NCI-H2081 (cell line): ENCODE data around the gene JAK2.
A peak's percentile ranks its signal among the peaks of the same experiment; 100 is the strongest.
"Not testable (repeated sequence)": the region's sequence is repeated elsewhere in the genome, so short reads cannot be mapped to it uniquely, and the experiment has no call there.

Experiments used
- DNase-seq, 2 experiments: peaks; one replicate each; lab custom pipeline; 2025; lab: John Stamatoyannopoulos, UW

The JAK2 gene

DNA sequence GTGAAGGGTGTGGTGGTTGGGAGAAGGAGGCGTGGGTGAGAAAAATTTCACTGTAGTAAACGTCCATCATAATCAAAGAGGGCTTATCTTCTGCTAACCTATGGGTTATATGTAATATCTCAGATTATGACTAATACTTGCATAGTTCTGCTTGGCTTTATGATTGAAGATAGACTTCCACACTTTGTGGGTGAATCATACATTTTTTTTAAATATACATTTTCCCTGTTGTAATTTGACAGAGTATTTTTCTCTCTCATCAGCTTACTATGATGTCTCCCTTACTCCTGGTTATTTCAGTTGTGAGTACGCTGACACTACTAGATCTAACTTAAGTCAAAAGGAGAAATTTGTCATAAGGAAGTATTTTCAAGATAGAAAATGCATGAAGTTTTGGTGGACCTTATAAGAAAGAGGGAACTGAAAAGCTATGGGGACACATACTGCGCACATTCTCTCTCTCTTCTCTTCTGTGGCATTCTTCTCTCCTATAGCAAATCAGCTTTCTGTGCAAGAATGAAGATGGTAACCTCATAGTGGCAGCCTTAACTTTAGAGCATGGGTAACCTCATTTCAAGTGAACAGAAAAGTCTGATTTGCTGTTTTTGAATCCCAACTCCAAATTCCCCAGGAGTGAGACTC lies 4.9 kb upstream of the JAK2 start:
- no peak for DNase-seq

DNA sequence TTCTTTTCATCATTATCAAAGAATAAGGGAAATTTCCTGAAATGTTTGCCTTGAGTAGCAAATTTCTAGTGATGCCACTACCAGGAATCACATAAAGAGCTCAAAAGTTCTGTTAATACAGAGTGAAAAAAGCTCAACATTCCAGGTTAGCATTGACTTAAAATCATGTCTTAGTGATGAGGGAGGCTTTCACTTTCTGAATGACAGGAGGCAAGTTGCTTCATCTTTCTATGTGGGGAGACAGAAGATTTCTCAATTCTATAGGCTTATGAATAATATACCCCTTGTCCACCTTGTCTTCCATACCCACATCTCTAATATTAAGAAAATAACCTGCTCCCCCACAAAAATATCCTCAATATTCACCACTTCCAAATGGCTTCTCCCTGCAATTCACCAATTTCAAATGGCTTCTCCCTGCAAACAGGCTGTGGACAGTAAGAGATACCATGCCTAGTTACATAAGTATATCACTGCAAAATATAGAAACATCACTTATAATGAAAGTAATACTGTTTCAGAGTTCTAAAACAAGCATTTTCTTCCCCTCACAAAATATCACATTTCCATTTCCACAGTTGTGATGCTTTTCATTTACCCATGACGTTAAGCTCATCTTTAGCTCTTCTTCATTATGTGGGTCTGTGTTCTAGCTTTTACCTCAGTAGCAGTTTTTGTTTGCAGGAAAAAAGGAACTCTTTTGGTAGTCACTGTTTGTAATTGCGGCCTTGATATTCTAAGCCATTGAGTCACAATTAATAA lies 2.2 kb upstream of the JAK2 start:
- DNase-seq = no peak

DNA sequence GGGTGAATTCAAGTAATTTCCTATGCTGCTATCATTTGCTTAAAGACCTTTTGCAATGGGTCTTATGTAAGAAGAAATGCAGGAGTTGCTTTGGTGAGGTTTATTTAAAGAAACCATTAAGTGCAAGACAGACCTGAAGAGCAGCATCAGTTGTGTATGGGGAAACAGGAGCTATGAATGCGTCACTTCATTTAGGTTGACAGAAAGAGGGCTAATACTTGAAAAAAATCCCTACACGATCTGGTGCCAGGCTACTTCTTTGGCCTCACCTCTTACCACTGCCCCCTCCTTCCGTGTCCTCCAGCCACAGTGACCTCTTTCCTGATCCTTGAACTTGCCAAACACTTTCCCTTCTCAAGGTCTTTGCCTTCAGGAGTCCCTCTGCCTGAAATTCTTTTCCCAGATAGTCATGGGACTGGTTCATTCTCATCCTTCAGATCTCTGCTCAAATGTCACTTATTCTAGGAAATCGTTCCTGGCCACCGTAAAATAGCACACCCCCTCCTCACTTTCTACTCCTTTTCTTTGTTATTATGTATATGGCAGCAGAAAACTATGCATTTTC lies 1.4 kb upstream of the JAK2 start:
- DNase-seq = no peak

DNA sequence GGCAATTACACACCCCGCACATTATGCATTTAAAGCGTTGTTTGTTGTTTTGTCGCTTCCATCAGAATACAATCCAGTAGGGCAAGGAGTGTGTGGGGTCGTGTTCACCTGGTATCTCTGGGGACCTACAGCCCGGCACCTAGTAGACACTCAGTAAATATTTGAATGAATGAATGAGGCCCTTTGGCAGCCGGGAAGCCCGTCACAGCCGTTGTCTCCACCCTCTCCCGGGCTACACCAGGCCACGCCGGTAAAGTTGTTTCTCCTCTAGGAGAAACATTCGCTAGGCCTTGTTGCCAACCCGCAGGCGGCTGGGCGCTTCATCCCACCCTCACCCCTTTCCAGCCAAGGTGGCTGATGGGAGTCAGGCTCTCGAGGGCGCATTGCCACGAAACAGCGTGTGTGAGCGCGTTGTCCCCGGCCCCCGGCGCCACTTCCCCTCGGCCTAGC lies 876 bp upstream of the JAK2 start:
- peak in 1 of 2 experiments; percentile 55 for DNase-seq

DNA sequence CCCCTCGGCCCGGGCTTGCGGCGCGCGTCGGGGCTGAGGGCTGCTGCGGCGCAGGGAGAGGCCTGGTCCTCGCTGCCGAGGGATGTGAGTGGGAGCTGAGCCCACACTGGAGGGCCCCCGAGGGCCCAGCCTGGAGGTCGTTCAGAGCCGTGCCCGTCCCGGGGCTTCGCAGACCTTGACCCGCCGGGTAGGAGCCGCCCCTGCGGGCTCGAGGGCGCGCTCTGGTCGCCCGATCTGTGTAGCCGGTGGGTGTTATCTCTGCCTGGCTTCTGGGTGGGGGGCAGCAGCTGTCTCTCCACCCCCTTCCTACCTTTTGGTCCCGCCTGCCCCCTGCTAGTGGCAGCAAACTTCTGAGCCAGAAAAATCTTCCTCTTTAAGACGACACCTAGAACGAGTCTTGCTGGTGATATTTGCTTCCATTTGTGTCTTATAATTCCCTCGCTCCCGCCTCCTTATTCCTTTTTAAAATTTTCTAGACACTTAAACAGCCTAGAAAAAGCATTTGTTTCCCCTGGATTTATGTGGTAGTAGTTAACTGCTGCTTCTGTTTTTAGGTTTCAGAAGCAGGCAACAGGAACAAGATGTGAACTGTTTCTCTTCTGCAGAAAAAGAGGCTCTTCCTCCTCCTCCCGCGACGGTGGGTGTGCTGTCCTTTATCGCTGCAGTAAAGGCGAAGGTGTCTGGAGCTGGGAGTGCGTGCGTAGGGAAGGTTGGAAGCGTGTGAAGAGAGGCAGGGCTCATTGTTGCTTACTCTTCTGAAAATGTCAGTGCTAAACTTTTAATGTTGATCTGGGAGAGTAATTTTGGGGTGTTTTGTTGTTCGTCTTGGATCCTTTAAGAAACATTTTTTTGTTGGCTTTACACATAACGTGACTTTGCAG lies 554 bp downstream of the JAK2 start:
- peak; percentile 22 to 51 for DNase-seq

DNA sequence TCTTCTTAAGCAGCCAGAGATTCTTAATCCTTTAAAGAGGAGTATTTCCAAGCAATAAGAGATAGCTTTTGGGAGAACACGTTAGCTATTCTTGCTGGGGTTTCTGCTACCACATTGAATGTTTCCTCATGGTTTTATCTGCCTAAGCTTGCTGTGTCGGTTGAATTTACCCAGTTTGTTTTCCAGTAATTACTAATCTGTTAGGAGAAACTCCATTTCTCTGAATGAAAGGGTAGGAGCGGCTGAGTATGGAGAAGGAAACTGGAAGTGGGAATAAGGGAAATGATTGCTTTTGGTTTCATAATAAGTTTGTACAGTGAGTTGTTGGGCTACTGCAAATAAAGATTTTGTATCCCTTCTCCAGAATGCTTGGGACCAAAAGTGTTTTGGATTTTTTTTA lies 1.2 kb downstream of the JAK2 start:
- no peak for DNase-seq

DNA sequence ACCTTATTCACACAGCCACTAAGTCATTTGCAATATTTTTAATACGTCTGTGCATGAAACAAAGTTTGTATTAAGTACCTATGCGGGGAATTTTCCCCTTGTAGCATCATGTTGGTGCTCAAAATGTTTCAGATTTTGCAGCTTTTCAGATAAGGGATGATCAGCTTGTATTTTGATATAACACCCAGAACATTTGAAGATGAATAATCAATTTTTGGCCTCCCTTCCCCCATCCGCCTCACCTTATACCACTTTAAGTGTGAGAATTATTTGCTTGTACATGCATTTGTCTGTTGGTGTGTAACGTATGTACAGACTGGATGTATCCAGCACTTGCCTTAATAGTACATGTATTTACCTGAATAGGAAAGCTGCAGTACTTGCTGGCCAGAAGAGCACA lies 1.7 kb downstream of the JAK2 start:
- DNase-seq = no peak

DNA sequence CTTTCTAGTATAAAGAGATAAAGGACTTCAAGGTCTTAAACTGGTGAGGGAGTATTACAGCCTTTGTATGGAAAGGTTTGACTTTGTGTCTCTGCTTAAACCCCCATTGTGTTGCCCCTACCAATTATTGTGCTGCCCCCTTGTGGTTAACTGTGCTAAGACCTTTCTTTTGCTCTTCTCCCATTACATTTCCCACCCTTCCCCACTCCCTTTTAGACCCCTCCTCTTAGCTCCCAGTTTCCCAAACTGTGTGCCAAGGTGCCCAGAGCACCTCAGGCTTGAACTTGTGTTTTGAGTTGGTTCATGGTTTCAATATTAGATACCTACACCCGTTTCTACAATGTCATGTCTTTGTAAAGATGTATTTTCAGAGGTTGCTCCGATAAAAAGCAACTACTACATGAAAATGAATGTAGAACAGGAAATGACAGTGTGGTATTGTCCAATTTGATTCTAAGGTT lies 2.9 kb downstream of the JAK2 start:
- peak; percentile 66 to 75 for DNase-seq

DNA sequence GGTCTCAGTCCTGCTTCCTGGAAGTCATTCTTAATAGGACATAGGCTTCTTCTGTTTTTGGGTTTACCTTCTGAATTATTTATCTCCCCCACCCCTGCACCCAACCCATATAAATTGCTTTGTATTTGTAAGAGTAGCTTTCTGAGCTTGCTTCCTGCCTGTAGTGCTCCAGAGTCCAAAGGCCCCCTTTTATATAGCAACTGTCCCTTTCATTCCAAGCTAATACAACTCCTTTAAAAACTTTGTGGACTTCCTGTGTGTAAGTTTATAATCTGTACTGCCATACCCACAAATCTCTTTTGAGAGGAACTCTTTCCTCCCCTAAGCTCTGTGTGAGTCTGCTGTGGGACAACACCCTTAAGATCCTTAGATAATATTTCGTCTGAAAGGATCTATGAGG lies 7.8 kb downstream of the JAK2 start:
- DNase-seq = no peak

DNA sequence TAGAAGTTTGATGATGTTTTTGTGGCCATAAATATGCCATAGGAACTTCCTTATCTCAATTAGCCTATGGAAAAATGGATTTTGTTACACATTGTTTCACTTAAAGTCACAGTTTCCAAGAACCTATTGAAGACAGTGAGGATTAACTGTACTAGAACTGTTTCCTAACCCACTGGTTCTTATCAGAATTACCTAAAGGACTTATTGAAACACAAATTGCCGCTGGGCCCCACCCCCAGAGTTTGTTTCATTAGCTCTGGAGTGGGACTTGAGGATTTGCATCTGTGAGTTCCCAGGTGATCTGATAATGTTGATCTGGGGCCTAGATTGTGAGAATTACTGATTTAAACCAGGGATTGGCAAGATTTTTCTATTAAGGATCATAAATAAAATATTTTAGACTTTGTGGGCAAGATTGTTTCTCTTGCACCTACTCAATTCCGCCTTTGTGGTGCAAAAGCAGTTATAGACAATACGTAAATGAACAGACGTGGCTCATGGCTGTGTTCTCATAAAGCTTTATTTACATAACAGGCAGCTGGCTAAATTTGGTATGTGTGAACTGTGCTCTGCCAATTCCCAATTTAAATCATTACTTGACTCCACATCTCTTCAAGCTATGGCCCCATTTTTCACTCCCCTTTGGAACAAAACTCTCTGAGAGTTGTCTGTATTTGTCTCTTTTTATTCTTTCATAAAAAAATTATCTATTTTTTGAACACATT lies 9.3 kb downstream of the JAK2 start:
- DNase-seq = peak; percentile 35 to 86

DNA sequence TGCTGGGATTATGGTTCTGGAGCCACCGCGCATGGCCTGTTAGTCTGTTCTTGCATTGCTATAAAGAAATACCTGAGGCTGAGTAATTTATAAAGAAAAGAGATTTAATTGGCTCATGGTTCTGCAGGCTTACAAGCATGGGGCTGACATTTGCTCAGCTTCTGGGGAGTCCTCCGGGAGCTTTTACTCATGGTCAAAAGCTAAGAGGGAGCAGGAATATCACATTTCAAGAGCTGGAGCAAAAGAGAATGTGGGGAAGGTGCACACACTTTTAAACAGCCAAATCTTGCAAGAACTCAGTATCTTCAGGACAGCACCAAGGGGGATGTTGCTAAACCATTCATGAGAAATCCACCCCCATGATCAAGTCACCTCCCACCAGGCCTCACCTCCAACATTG lies 12.1 kb downstream of the JAK2 start:
- no peak for DNase-seq

DNA sequence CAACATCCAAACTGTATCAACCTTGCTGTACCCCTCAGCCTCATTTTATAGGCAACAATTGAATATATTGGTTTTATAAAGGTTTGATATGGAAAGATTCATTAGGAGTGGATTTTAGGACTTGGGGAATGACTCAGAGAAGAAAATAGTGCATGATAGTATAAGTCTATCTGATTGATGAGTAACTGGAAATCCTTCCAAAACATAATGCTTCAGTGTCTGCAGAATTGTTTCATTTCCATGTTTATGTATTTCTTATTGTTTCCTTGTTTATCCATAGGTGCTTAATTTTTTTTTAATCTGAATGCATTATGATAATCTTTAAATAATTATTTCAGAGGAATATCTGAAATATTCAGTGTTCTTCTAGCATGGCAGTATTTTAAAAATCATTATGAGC lies 12.6 kb downstream of the JAK2 start:
- DNase-seq = no peak

DNA sequence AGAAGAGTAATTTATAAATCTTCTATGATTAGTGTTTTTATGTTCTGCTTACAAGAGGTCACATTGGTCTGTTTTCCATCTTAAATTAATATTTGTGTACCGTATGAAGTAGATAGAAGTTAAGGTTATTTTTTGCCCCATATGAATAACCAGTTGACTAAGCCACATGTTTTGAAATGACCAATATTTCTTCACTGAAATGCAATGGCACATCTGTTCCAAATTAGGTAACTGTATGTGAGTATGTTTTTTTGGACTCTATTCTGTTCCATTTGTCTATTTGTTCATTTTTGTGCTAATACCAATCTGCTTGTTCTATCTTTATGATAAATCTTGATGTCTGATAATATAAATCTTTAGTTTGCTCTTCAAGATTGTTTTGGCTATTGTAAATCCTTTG lies 17.7 kb downstream of the JAK2 start:
- DNase-seq = no peak

DNA sequence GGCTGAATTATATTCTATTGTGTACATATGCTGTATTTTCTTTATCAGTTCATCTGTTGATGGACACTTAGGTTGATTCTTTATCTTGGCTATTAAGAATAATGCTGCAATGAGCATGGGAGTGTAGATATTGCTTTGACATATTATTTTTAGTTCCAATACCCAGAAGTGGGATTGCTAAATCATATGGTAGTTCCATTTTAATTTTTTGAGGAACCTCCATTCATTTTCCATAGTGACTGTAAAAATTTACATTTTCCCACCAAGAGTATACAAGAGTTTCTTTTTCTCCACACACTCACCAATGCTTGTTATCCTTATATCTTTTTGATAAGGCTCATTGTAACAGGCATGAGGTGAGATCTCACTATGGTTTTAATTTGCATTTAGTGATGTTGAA lies 19.4 kb downstream of the JAK2 start:
- no peak for DNase-seq

DNA sequence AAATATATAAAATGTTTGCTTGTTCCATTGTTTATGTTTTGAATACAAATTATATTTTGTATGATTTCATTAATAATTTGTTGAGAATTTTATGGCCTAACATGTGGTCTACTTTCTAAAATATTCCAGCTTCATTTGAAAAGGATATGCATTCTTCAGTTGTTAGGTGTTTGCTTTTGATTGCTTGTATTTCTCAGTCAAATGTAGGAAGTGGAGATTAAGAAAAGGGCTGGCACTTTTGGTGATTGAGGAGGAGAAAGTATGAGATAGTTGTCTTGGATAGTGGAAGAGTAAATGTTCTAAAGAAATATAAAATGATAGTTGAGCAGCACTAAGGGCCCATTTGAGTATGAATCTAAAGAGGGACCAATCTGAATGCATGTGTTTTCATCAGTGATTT lies 23.1 kb downstream of the JAK2 start:
- DNase-seq = no peak

DNA sequence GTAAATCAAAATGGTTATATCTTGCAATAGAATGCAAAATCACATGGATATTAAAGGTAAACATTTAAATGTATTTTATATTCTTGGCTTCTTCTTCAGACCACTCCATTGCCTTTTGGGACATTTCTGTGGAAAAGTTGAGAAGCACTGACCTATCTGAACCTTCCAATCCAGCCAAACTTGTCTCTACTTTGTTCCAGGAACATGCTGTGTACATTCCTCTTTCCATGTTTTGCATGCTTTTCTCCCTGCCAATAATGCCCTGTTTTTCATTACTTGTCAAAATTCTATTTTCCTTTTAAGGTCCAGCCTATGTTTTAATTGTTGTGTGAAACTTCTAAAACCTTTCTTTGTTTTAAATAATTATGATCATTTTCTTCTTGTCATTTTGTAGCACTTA lies 28.3 kb downstream of the JAK2 start:
- DNase-seq = no peak

DNA sequence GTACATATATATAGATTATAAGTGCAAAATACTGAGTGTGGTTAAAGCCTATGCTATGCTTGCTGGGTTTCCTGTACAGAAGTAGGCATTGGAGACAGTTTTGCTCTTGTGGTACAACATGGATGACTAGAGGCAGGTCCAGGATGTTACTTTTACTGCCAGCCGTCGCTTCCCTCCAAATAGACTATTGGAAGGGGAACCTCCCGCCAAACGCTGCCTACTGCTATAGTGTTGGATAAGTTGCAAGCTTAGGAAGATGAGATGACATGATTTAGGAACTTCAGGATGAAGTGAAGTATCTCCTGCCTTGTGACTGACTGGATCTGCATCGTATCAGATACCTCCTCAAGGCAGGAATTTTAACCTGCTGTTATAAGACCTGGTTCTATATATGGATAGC lies 30.9 kb downstream of the JAK2 start:
- DNase-seq = no peak

DNA sequence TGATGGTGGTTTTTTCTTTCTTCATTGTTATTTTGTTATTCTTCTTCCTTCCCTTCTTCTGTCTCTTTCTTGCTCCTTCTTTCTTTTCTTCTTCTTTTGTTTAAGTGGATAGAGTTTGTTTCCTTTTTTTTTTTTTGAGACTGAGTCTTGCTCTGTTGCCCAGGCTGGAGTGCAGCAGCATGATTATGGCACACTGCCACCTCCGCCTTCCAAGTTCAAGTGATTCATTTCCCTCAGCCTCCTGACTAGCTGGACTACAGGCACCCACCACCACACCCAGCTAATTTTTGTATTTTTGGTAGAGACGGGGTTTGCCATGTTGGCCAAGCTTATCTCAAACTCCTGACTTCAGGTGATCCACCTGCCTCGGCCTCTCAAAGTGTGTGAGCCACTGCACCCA lies 40.3 kb downstream of the JAK2 start:
- DNase-seq = no peak

DNA sequence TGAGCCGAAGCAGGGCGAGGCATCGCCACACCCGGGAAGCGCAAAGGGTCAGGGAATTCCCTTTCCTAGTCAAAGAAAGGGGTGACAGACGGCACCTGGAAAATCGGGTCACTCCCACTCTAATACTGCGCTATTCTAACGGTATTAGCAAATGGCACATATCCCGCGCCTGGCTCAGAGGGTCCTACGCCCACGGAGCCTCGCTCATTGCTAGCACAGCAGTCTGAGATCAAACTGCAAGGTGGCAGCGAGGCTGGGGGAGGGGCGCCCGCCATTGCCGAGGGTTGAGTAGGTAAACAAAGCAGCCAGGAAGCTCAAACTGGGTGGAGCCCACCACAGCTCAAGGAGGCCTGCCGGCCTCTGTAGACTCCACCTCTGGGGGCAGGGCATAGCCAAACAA lies 46.9 kb downstream of the JAK2 start:
- DNase-seq = not testable (repeated sequence)

DNA sequence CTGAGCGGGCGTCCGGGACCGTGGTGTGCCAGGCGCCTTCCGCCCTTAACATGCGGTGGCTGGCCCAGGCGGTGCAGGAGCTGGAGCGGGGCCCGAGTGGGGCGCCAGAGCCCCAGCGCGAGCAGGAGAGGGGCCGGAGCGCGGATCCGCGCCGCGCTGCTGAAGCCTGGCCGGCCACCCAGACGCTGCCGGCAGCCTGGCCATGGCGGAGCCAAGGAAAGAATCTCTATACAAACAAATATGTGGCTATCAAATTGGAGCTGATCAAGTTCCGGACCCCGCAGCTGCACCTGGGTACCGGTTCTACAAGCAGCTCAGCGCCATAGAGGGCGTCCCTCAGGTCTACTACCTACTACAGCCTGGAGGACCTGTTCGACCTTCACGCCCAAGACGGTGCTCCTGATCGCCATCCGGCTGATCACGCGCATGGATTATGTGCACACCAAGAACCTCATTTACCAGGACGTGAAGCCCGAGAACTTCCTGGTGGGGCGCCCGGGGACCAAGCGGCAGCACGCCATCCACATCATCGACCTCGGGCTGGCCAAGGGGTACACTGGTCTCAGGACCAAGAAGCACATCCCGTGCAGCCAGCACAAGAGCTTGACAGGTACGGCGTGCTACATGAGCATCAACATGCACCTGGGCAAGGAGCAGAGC lies 55.8 kb downstream of the JAK2 start:
- no peak for DNase-seq
